ENCODE data around the gene ALG12.

Gene ALG12

GRCh38 chr22:49907807-49908206 is 10.4 kb downstream of the ALG12 start:
- no peak overlapping the region for H3K4me3 ChIP-seq (replicated peaks in 1 of 2; ENCODE audit: low read depth in 2 of 2, low read length in 2 of 2)
- no peak for DNase-seq (ENCODE audit: low read depth in 2 of 2)
- TF ChIP-seq CTCF (IDR thresholded peaks at IDR 0.05; ENCODE audit: low read depth, low read length): no peak

GRCh38 chr22:49906799-49907290 is 11.4 kb downstream of the ALG12 start:
- no peak for DNase-seq (ENCODE audit: low read depth in 2 of 2)
- H3K4me3 ChIP-seq (replicated peaks in 1 of 2; ENCODE audit: low read depth in 2 of 2, low read length in 2 of 2): no peak overlapping the region
- TF ChIP-seq CTCF (IDR thresholded peaks at IDR 0.05; ENCODE audit: low read depth, low read length): no peak

GRCh38 chr22:49906071-49906798 is 12.0 kb downstream of the ALG12 start:
- H3K4me3 ChIP-seq (replicated peaks in 1 of 2; ENCODE audit: low read depth in 2 of 2, low read length in 2 of 2): no peak overlapping the region
- no peak for TF ChIP-seq CTCF (IDR thresholded peaks at IDR 0.05; ENCODE audit: low read depth, low read length)
- DNase-seq (ENCODE audit: low read depth in 2 of 2): no peak

GRCh38 chr22:49905465-49905864 is 12.8 kb downstream of the ALG12 start:
- DNase-seq (ENCODE audit: low read depth in 2 of 2): no peak
- H3K4me3 ChIP-seq (replicated peaks in 1 of 2; ENCODE audit: low read depth in 2 of 2, low read length in 2 of 2): no peak overlapping the region
- TF ChIP-seq CTCF (IDR thresholded peaks at IDR 0.05; ENCODE audit: low read depth, low read length): no peak

GRCh38 chr22:49904040-49904369 is 14.2 kb downstream of the ALG12 start:
- TF ChIP-seq CTCF (IDR thresholded peaks at IDR 0.05; ENCODE audit: low read depth, low read length): no peak
- H3K4me3 ChIP-seq (replicated peaks in 1 of 2; ENCODE audit: low read depth in 2 of 2, low read length in 2 of 2): no peak overlapping the region
- no peak for DNase-seq (ENCODE audit: low read depth in 2 of 2)

- H3K4me3 ChIP-seq (replicated peaks in 1 of 2; ENCODE audit: low read depth in 2 of 2, low read length in 2 of 2): no peak overlapping the region
- no peak for DNase-seq (ENCODE audit: low read depth in 2 of 2)
- no peak for TF ChIP-seq CTCF (IDR thresholded peaks at IDR 0.05; ENCODE audit: low read depth, low read length)
These were observed 14.8 kb downstream of the ALG12 start for GRCh38 chr22:49903322-49904039.
